ENCODE data around the gene UGT1A9.
A peak's percentile ranks its signal among the peaks of the same experiment; 100 is the strongest.

The UGT1A9 gene

GRCh38 chr2:233663911-233664310, 7.8 kb upstream of the UGT1A9 start:
- ChIA-PET CTCF (no interaction called here), POLR2A (no interaction called here)
- Histone ChIP-seq H3K4me1 (ENCODE audit: control extremely low read depth in 1 of 4, control insufficient read depth in 4 of 4, insufficient read depth in 4 of 4, low read length in 3 of 4) (no peaks in the 10 kb centered on the region), H3K4me3 (ENCODE audit: control insufficient read depth in 1 of 7, extremely low read depth in 1 of 7, insufficient read depth in 4 of 7, low read depth in 2 of 7, low read length in 6 of 7) (no peak overlapping the region), H3K9me3 (ENCODE audit: control extremely low read depth in 1 of 5, control insufficient read depth in 4 of 5, insufficient read depth in 2 of 5, low read depth in 1 of 5, low read length in 4 of 5) (peaks cover 0 to 10% (median 8%) of the 10 kb centered on the region in 5 experiments), H3K36me3 (ENCODE audit: control insufficient read depth in 4 of 4, insufficient read depth in 4 of 4, low read length in 3 of 4) (no peaks in the 10 kb centered on the region), H3K27me3 (replicated peaks in 2 of 5; ENCODE audit: control insufficient read depth in 4 of 5, insufficient read depth in 5 of 5, low read length in 4 of 5) (peaks cover 0 to 2% (median 0%) of the 10 kb centered on the region in 5 experiments), H3K27ac (ENCODE audit: insufficient read depth in 1 of 2, low read depth in 1 of 2, low read length in 2 of 2, poor library complexity in 1 of 2, severe bottlenecking in 2 of 2) (no peak overlapping the region)
- no peak for DNase-seq
- 80% methylated on average over 1 of the region's 1 CpG for WGBS (ENCODE audit: insufficient coverage)

GRCh38 chr2:233668605-233669260, 3.0 kb upstream of the UGT1A9 start:
- Histone ChIP-seq H3K27ac (ENCODE audit: insufficient read depth in 1 of 2, low read depth in 1 of 2, low read length in 2 of 2, poor library complexity in 1 of 2, severe bottlenecking in 2 of 2) (no peak overlapping the region), H3K9me3 (ENCODE audit: control extremely low read depth in 1 of 5, control insufficient read depth in 4 of 5, insufficient read depth in 2 of 5, low read depth in 1 of 5, low read length in 4 of 5) (peaks cover 0 to 11% (median 3%) of the 10 kb centered on the region in 5 experiments), H3K36me3 (ENCODE audit: control insufficient read depth in 4 of 4, insufficient read depth in 4 of 4, low read length in 3 of 4) (no peaks in the 10 kb centered on the region), H3K27me3 (replicated peaks in 2 of 5; ENCODE audit: control insufficient read depth in 4 of 5, insufficient read depth in 5 of 5, low read length in 4 of 5) (no peaks in the 10 kb centered on the region), H3K4me1 (ENCODE audit: control extremely low read depth in 1 of 4, control insufficient read depth in 4 of 4, insufficient read depth in 4 of 4, low read length in 3 of 4) (peaks cover 0 to 9% (median 0%) of the 10 kb centered on the region in 4 experiments), H3K4me3 (ENCODE audit: control insufficient read depth in 1 of 7, extremely low read depth in 1 of 7, insufficient read depth in 4 of 7, low read depth in 2 of 7, low read length in 6 of 7) (no peak overlapping the region)
- WGBS (ENCODE audit: insufficient coverage) = 100% methylated on average over 2 of the region's 4 CpGs
- no peak for DNase-seq
- ChIA-PET CTCF (no interaction called here), POLR2A (no interaction called here)

- H3K27me3 ChIP-seq (replicated peaks in 2 of 5; ENCODE audit: control insufficient read depth in 4 of 5, insufficient read depth in 5 of 5, low read length in 4 of 5) = no peaks in the 10 kb centered on the region
- no peak overlapping the region for H3K27ac ChIP-seq (ENCODE audit: insufficient read depth in 1 of 2, low read depth in 1 of 2, low read length in 2 of 2, poor library complexity in 1 of 2, severe bottlenecking in 2 of 2)
- peaks cover 0 to 8% (median 0%) of the 10 kb centered on the region in 5 experiments for H3K9me3 ChIP-seq (ENCODE audit: control extremely low read depth in 1 of 5, control insufficient read depth in 4 of 5, insufficient read depth in 2 of 5, low read depth in 1 of 5, low read length in 4 of 5)
- WGBS (ENCODE audit: insufficient coverage) = no CpG with 5 or more reads among the region's 3 CpGs
- CTCF ChIA-PET = no interaction called here
- peaks cover 0 to 9% (median 0%) of the 10 kb centered on the region in 4 experiments for H3K4me1 ChIP-seq (ENCODE audit: control extremely low read depth in 1 of 4, control insufficient read depth in 4 of 4, insufficient read depth in 4 of 4, low read length in 3 of 4)
- POLR2A ChIA-PET = no interaction called here
- H3K36me3 ChIP-seq (ENCODE audit: control insufficient read depth in 4 of 4, insufficient read depth in 4 of 4, low read length in 3 of 4) = no peaks in the 10 kb centered on the region
- peak in 2 of 3 donors; percentile 49 to 55 for DNase-seq
- no peak overlapping the region for H3K4me3 ChIP-seq (ENCODE audit: control insufficient read depth in 1 of 7, extremely low read depth in 1 of 7, insufficient read depth in 4 of 7, low read depth in 2 of 7, low read length in 6 of 7)
Observed at GRCh38 chr2:233672886-233673285, 1.2 kb downstream of the UGT1A9 start.

DNA sequence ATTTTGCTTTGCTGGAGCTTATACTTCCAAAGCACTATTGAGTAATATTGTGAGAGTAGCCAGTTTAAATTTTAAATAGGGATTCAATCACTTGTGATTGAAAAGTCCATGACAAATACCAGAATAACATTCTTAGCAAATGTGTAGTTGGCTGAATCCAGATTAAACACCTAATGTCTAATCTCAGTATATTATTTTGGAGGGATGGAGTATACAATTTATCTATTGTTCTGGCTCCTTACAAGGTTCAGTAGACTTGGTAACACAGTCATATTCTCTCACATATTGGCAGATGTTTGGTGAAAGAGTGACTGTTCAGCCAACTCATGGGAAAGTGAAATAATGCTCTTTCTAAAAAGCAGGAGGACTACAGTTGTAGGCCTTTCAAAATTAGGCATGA, 2.2 kb downstream of the UGT1A9 start:
- ChIA-PET POLR2A (no interaction called here), CTCF (no interaction called here)
- H3K27ac ChIP-seq (ENCODE audit: insufficient read depth in 1 of 2, low read depth in 1 of 2, low read length in 2 of 2, poor library complexity in 1 of 2, severe bottlenecking in 2 of 2) = no peak overlapping the region
- peaks cover 0 to 9% (median 0%) of the 10 kb centered on the region in 4 experiments for H3K4me1 ChIP-seq (ENCODE audit: control extremely low read depth in 1 of 4, control insufficient read depth in 4 of 4, insufficient read depth in 4 of 4, low read length in 3 of 4)
- no peak overlapping the region for H3K4me3 ChIP-seq (ENCODE audit: control insufficient read depth in 1 of 7, extremely low read depth in 1 of 7, insufficient read depth in 4 of 7, low read depth in 2 of 7, low read length in 6 of 7)
- H3K27me3 ChIP-seq (replicated peaks in 2 of 5; ENCODE audit: control insufficient read depth in 4 of 5, insufficient read depth in 5 of 5, low read length in 4 of 5) = no peaks in the 10 kb centered on the region
- H3K9me3 ChIP-seq (ENCODE audit: control extremely low read depth in 1 of 5, control insufficient read depth in 4 of 5, insufficient read depth in 2 of 5, low read depth in 1 of 5, low read length in 4 of 5) = peaks cover 0 to 8% (median 0%) of the 10 kb centered on the region in 5 experiments
- no peaks in the 10 kb centered on the region for H3K36me3 ChIP-seq (ENCODE audit: control insufficient read depth in 4 of 4, insufficient read depth in 4 of 4, low read length in 3 of 4)
- DNase-seq = no peak

DNA sequence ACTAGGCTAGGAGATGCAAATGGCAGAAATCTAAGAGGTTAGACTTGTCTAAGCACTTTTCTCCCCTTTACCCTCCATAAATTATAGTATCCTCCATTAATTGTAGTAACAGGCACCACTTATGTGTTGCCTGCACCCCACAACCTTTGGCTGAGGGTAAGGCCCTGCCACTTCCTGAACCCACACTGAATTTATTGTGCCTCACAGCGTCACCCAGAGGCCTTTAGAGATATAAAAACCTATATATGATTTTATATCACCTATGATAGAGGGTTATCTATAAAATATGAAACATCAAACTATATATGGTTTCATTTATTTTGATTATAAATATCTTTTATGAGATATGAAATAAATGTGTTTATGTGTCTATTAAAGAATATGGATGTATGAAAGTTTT, 2.6 kb downstream of the UGT1A9 start:
- WGBS (ENCODE audit: insufficient coverage) = no CpG with 5 or more reads among the region's 1 CpG
- DNase-seq = no peak
- Histone ChIP-seq H3K27me3 (replicated peaks in 2 of 5; ENCODE audit: control insufficient read depth in 4 of 5, insufficient read depth in 5 of 5, low read length in 4 of 5) (no peaks in the 10 kb centered on the region), H3K4me1 (ENCODE audit: control extremely low read depth in 1 of 4, control insufficient read depth in 4 of 4, insufficient read depth in 4 of 4, low read length in 3 of 4) (peaks cover 0 to 9% (median 0%) of the 10 kb centered on the region in 4 experiments), H3K27ac (ENCODE audit: insufficient read depth in 1 of 2, low read depth in 1 of 2, low read length in 2 of 2, poor library complexity in 1 of 2, severe bottlenecking in 2 of 2) (no peak overlapping the region), H3K36me3 (ENCODE audit: control insufficient read depth in 4 of 4, insufficient read depth in 4 of 4, low read length in 3 of 4) (no peaks in the 10 kb centered on the region), H3K4me3 (ENCODE audit: control insufficient read depth in 1 of 7, extremely low read depth in 1 of 7, insufficient read depth in 4 of 7, low read depth in 2 of 7, low read length in 6 of 7) (no peak overlapping the region), H3K9me3 (ENCODE audit: control extremely low read depth in 1 of 5, control insufficient read depth in 4 of 5, insufficient read depth in 2 of 5, low read depth in 1 of 5, low read length in 4 of 5) (peaks cover 0 to 8% (median 0%) of the 10 kb centered on the region in 5 experiments)
- CTCF ChIA-PET = no interaction called here
- POLR2A ChIA-PET = no interaction called here

DNA sequence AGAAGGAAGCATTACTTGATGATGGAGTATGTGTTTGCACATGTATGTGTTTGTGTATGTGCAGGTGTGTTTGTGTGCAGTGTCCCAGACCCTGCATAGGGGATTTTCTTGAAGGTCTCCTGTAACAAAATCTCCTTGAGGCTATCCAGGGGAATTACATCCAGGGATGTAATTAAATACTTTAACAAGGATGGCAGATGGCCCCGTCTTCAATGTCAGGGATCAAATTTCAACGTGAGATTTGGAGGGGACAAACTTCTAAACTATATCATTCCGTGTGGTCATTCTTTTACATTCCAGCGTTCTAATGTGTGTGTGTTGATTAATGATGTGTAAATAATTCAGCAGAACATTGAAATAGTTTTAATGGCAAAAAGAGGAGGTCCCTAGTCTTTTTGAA, 3.3 kb downstream of the UGT1A9 start:
- CTCF ChIA-PET = no interaction called here
- 93% methylated on average over 4 of the region's 4 CpGs for WGBS (ENCODE audit: insufficient coverage)
- Histone ChIP-seq H3K9me3 (ENCODE audit: control extremely low read depth in 1 of 5, control insufficient read depth in 4 of 5, insufficient read depth in 2 of 5, low read depth in 1 of 5, low read length in 4 of 5) (peaks cover 0 to 8% (median 0%) of the 10 kb centered on the region in 5 experiments), H3K36me3 (ENCODE audit: control insufficient read depth in 4 of 4, insufficient read depth in 4 of 4, low read length in 3 of 4) (no peaks in the 10 kb centered on the region), H3K27me3 (replicated peaks in 2 of 5; ENCODE audit: control insufficient read depth in 4 of 5, insufficient read depth in 5 of 5, low read length in 4 of 5) (no peaks in the 10 kb centered on the region), H3K4me3 (ENCODE audit: control insufficient read depth in 1 of 7, extremely low read depth in 1 of 7, insufficient read depth in 4 of 7, low read depth in 2 of 7, low read length in 6 of 7) (no peak overlapping the region), H3K4me1 (ENCODE audit: control extremely low read depth in 1 of 4, control insufficient read depth in 4 of 4, insufficient read depth in 4 of 4, low read length in 3 of 4) (peaks cover 0 to 9% (median 0%) of the 10 kb centered on the region in 4 experiments), H3K27ac (ENCODE audit: insufficient read depth in 1 of 2, low read depth in 1 of 2, low read length in 2 of 2, poor library complexity in 1 of 2, severe bottlenecking in 2 of 2) (no peak overlapping the region)
- no peak for DNase-seq
- POLR2A ChIA-PET = no interaction called here

DNA sequence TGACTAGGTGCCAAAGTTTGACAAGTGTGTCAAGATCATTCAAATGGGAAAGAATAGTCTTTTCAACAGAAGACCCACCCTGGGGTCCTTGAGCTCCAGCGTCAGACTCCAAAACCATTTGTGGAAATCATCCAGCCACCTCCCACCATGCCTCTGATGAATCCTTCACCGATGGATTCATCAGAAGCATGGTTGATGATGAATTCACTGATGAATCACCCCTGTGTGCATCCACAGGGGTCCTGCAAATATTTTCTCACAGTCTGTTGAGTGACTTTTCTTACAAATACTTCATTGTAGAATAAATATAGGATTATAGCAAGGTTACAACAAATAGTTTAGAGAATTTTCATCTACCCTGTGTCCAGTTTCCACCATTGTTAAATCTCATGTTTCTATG, 4.3 kb downstream of the UGT1A9 start:
- Histone ChIP-seq H3K27ac (ENCODE audit: insufficient read depth in 1 of 2, low read depth in 1 of 2, low read length in 2 of 2, poor library complexity in 1 of 2, severe bottlenecking in 2 of 2) (no peak overlapping the region), H3K4me1 (ENCODE audit: control extremely low read depth in 1 of 4, control insufficient read depth in 4 of 4, insufficient read depth in 4 of 4, low read length in 3 of 4) (peaks cover 0 to 14% (median 0%) of the 10 kb centered on the region in 4 experiments), H3K27me3 (replicated peaks in 2 of 5; ENCODE audit: control insufficient read depth in 4 of 5, insufficient read depth in 5 of 5, low read length in 4 of 5) (no peaks in the 10 kb centered on the region), H3K9me3 (ENCODE audit: control extremely low read depth in 1 of 5, control insufficient read depth in 4 of 5, insufficient read depth in 2 of 5, low read depth in 1 of 5, low read length in 4 of 5) (peaks cover 0 to 7% (median 0%) of the 10 kb centered on the region in 5 experiments), H3K4me3 (ENCODE audit: control insufficient read depth in 1 of 7, extremely low read depth in 1 of 7, insufficient read depth in 4 of 7, low read depth in 2 of 7, low read length in 6 of 7) (no peak overlapping the region), H3K36me3 (ENCODE audit: control insufficient read depth in 4 of 4, insufficient read depth in 4 of 4, low read length in 3 of 4) (no peaks in the 10 kb centered on the region)
- whole genome bisulfite sequencing (ENCODE audit: insufficient coverage) = 100% methylated on average over 1 of the region's 2 CpGs
- ChIA-PET POLR2A (no interaction called here), CTCF (no interaction called here)
- DNase-seq = no peak

All from common myeloid progenitor, CD34-positive (primary cell).